Middle frontal gyrus (tissue), 1 donor: ENCODE results near the gene S100A16.
"Not testable (repeated sequence)": the region's sequence is repeated elsewhere in the genome, so short reads cannot be mapped to it uniquely, and the experiment has no call there.

Experiments
- DNase-seq: peaks from one replicate; pipeline ENCODE4 v3.0.0-alpha.2; 2015; ENCODE audit warnings: low spot score; ENCODE audit errors: extremely low spot score

The S100A16 gene

GRCh38 chr1:153565529-153566374, 47.2 kb downstream of the S100A16 start, which contains the start of gene S100A2:
Gene S100A2, minus strand, starts transcription at chr1:153565844. Its CDS starts 1,967 bp downstream, at chr1:153563877.
- DNase-seq: no peak

- no peak for DNase-seq
Measured at GRCh38 chr1:153563991-153564390, 48.9 kb downstream of the S100A16 start.

- DNase-seq: no peak
Measured at GRCh38 chr1:153563483-153563901, 49.4 kb downstream of the S100A16 start.

GRCh38 chr1:153562021-153562420, 50.9 kb downstream of the S100A16 start:
- not testable (repeated sequence) for DNase-seq

- DNase-seq: no peak
Measured at GRCh38 chr1:153561466-153561985, 51.4 kb downstream of the S100A16 start.

- DNase-seq: no peak
Measured at GRCh38 chr1:153560771-153561465, 52.0 kb downstream of the S100A16 start.

- DNase-seq: no peak
Measured at GRCh38 chr1:153560241-153560640, 52.7 kb downstream of the S100A16 start.

- DNase-seq: no peak
Measured at GRCh38 chr1:153557877-153558276, 55.1 kb downstream of the S100A16 start.
